PC-9 (cell line): Measurements from ENCODE around the gene ZNF608. TPM values are rescaled to one million over a fixed set of nuclear protein-coding genes. Genes with fewer than 3 reads are reported as not detected.

Experiments used
- BruUV-seq: library from RNA; stranded (reverse); fragments of 400-500 nt; replicated peaks from 2 replicates; lab custom pipeline; 2021; lab: Mats Ljungman, UMichigan
- CTCF ChIA-PET: fragments of 300-600 bp; sonication (Branson Sonifier 250); formaldehyde crosslinking; loops from one replicate; lab custom pipeline; 2022; ENCODE audit warnings: antibody characterized with exemption; lab: Charles Lee
- POLR2A ChIA-PET: fragments of 300-600 bp; sonication (Branson Sonifier 250); formaldehyde crosslinking; loops from one replicate; lab custom pipeline; 2022; ENCODE audit warnings: antibody characterized with exemption; ENCODE audit not compliant: unreplicated experiment; lab: Charles Lee
- DNase-seq, 2 experiments: peaks; one replicate each; pipeline versions ENCODE4 v3.0.0 to v3.0.0-alpha.2; 2015 to 2022; ENCODE audit warnings: mixed read lengths in 1 of 2
- H2AFZ ChIP-seq: fragments of 200-600 bp; sonication (generic); 2 replicates; pipeline ENCODE4 v1.8.1; 2017; ENCODE audit warnings: antibody characterized with exemption
- H3F3A ChIP-seq: fragments of 200-600 bp; sonication (generic); 2 replicates; pipeline ENCODE4 v1.8.1; 2017; ENCODE audit warnings: antibody characterized with exemption, mild to moderate bottlenecking, low read depth; ENCODE audit not compliant: insufficient read depth
- H3K27ac ChIP-seq: fragments of 200-600 bp; sonication (generic); 2 replicates; pipeline ENCODE4 v1.6.1; 2016; ENCODE audit warnings: mixed run types
- H3K27me3 ChIP-seq: fragments of 200-600 bp; sonication (generic); 2 replicates; pipeline ENCODE4 v1.6.1; 2016; ENCODE audit warnings: low read depth, mixed run types; ENCODE audit not compliant: insufficient read depth
- H3K36me3 ChIP-seq: fragments of 200-600 bp; sonication (generic); 2 replicates; pipeline ENCODE4 v1.6.1; 2016; ENCODE audit warnings: low read depth, mixed run types
- H3K4me1 ChIP-seq: fragments of 200-600 bp; sonication (generic); replicated peaks from 2 replicates; pipeline ENCODE4 v1.6.1; 2016; ENCODE audit warnings: mixed run types; ENCODE audit not compliant: insufficient read depth
- H3K4me2 ChIP-seq: fragments of 200-600 bp; sonication (generic); 2 replicates; pipeline ENCODE4 v1.6.1; 2017; ENCODE audit warnings: mixed run types
- H3K4me3 ChIP-seq: fragments of 200-600 bp; sonication (generic); 2 replicates; pipeline ENCODE4 v1.6.1; 2016; ENCODE audit warnings: mixed run types
- H3K79me2 ChIP-seq: fragments of 200-600 bp; sonication (generic); 2 replicates; pipeline ENCODE4 v1.6.1; 2017; ENCODE audit warnings: low read depth, mixed run types
- H3K9me2 ChIP-seq: fragments of 200-600 bp; sonication (generic); 2 replicates; pipeline ENCODE4 v1.8.1; 2017; ENCODE audit warnings: mild to moderate bottlenecking; ENCODE audit not compliant: insufficient read depth
- H3K9me3 ChIP-seq: fragments of 200-600 bp; sonication (generic); 2 replicates; pipeline ENCODE4 v1.8.1; 2016; ENCODE audit warnings: low read depth; ENCODE audit not compliant: insufficient read depth
- H4K20me1 ChIP-seq: fragments of 200-600 bp; sonication (generic); 2 replicates; pipeline ENCODE4 v1.8.1; 2017; ENCODE audit not compliant: insufficient read depth
- EZH2 ChIP-seq: fragments of 200-600 bp; sonication (generic); IDR thresholded peaks from 2 replicates; pipeline ENCODE4 v1.8.0; 2017; ENCODE audit warnings: antibody characterized with exemption, low read depth
- intact Hi-C: fragments of 100-400 bp; cut with micrococcal nuclease; formaldehyde crosslinking; loops from one replicate; pipeline ENCODE4 v1.10.0; 2022; ENCODE audit not compliant: unreplicated experiment
- total RNA-seq: library from RNA; stranded (reverse); gene quantifications from 2 replicates; pipeline ENCODE4 v1.2.3, GENCODE V29; 2021
- TF ChIP-seq, protein P1 (sequence below): fragments of 200-600 bp; sonication (generic); conservative IDR thresholded peaks from 2 replicates; pipeline ENCODE4 v1.6.1; 2017; ENCODE audit warnings: mixed run types, antibody characterized with exemption, mild to moderate bottlenecking, moderate library complexity

The ZNF608 gene
- total RNA-seq, 1 experiment from 2014 or later = 5.5 TPM

DNA sequence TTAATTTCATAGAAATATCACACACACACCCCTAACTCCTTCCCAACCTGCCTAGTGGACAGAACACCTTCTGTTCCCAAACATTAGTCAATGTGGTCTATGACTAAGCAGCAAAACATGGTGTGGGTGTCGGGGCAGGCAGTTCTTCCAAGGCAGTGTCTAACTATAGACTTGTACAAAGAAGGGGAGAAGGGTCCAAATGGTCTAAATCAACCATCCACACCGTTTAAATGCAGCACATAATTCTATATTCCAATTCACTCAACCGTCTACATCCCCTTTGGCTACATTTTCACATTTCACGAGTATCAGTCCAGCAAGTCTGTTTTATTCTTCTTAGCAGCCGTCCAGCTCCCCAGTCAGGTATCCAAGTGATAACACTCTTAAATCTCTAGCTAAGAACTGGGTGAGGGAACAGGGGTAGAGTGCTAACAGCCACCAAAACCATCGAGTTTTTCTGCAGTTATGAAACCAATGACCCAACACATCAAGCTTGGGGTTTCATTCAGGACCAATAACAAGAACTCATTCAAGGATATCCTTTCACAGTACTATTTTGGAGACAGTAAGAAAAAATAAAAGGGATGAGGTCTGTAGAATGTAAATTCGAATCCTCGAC, 3.3 kb downstream of the ZNF608 start:
- Histone ChIP-seq H3K9me2 (no peaks in the 10 kb centered on the region), H3K36me3 (no peaks in the 10 kb centered on the region), H3K27me3 (no peaks in the 10 kb centered on the region), H2AFZ (no peak overlapping the region), H3K9me3 (no peaks in the 10 kb centered on the region), H3F3A (peaks cover 6% of the 10 kb centered on the region; the same call in 1 of the 2 replicates), H4K20me1 (no peaks in the 10 kb centered on the region), H3K4me2 (peak overlapping the region; percentile 27; the same call in 1 of the 2 replicates), H3K27ac (no peak overlapping the region), H3K4me3 (no peak overlapping the region), H3K4me1 (peaks cover 19% of the 10 kb centered on the region), H3K79me2 (no peaks in the 10 kb centered on the region)
- POLR2A ChIA-PET = interaction anchor here (0.6 kb wide), 1 partner anchor 81 kb away, joined by 3 read pairs; no protein-coding TSS in a partner anchor
- CTCF ChIA-PET = no interaction called here
- peak; percentile 55 to 74 for DNase-seq
- TF ChIP-seq, protein P1, sequence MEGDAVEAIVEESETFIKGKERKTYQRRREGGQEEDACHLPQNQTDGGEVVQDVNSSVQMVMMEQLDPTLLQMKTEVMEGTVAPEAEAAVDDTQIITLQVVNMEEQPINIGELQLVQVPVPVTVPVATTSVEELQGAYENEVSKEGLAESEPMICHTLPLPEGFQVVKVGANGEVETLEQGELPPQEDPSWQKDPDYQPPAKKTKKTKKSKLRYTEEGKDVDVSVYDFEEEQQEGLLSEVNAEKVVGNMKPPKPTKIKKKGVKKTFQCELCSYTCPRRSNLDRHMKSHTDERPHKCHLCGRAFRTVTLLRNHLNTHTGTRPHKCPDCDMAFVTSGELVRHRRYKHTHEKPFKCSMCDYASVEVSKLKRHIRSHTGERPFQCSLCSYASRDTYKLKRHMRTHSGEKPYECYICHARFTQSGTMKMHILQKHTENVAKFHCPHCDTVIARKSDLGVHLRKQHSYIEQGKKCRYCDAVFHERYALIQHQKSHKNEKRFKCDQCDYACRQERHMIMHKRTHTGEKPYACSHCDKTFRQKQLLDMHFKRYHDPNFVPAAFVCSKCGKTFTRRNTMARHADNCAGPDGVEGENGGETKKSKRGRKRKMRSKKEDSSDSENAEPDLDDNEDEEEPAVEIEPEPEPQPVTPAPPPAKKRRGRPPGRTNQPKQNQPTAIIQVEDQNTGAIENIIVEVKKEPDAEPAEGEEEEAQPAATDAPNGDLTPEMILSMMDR = no peak
- no peak for TF ChIP-seq EZH2
- no TSS peak for BruUV-seq
- intact Hi-C loops = loop anchor here (1.0 to 5.0 kb wide), 7 partner anchors 82 to 1896 kb away; partner anchors contain the start of gene SNX24

DNA sequence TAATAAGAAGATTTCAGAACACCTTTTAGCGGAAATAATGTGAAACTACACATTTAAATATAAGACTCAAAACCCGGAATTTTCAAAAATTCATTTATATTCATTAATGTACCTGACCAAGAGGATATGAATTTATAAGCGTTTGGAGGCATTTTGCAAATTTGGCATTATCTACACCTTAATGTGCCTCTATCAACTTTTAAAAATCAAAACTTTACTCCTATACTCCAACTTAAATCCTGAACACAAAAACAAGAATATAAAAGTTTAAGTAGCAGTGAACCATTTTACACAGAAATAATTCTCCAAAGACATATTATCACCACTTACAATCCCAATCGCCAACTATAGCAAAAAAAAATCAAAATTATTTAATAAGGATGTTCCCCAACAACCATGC, 3.9 kb downstream of the ZNF608 start:
- no peak for DNase-seq
- no peak overlapping the region for H3K27ac ChIP-seq
- H3K4me3 ChIP-seq = no peak overlapping the region
- no peaks in the 10 kb centered on the region for H3K36me3 ChIP-seq
- peaks cover under 1% of the 10 kb centered on the region; the same call in 1 of the 2 replicates for H3F3A ChIP-seq
- ChIA-PET POLR2A (interaction anchor here (0.7 kb wide), 1 partner anchor 1861 kb away, joined by 5 read pairs; no protein-coding TSS in a partner anchor), CTCF (no interaction called here)
- no TSS peak for BruUV-seq
- TF ChIP-seq, protein P1 = no peak
- TF ChIP-seq EZH2 = no peak
- H3K9me2 ChIP-seq = no peaks in the 10 kb centered on the region
- intact Hi-C loops = loop anchor here (1.0 to 5.0 kb wide), 6 partner anchors 81 to 1895 kb away; partner anchors contain the start of gene SNX24
- H3K79me2 ChIP-seq = no peaks in the 10 kb centered on the region
- H2AFZ ChIP-seq = no peak overlapping the region
- no peaks in the 10 kb centered on the region for H4K20me1 ChIP-seq
- H3K4me1 ChIP-seq = peaks cover 19% of the 10 kb centered on the region
- peak overlapping the region; percentile 27; the same call in 1 of the 2 replicates for H3K4me2 ChIP-seq
- no peaks in the 10 kb centered on the region for H3K27me3 ChIP-seq
- no peaks in the 10 kb centered on the region for H3K9me3 ChIP-seq

DNA sequence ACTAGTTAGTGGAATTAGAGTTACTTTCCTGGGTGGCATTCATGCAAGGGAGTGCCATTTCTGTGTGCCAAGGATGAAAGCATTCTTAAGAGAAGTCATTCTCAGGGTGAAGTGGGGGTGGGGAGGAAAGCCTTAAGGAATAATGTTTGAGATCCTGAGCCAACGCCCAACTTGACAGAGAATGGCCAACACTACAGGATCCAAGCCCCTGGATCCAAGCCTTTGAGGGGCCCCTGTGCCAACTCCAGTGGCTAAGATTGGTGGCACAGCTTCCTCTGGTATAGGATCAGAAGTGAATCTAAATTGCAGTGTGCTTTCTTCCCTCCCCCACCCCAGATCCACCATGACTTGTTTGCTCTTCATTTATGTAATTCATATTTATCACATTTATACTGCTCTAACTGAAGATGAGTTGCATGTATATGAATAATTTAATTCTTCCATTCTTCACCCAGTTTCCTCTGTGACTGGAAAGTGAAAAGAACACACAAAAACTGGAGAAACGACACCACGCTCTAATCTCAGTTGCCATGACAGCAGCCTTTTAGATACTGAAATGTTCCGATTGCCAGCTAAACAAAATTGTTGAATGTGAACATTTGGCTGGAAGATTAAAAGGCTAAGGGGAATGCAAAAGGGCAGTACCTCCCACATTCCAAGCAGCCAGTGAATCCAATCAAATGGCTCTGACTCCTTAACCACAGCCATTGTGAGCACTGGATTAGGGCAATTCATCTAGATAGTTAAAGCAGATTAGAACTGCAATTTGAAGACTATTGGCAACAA, 4.5 kb downstream of the ZNF608 start:
- no TSS peak for BruUV-seq
- TF ChIP-seq, protein P1 = no peak
- H3K9me3 ChIP-seq = no peaks in the 10 kb centered on the region
- no peaks in the 10 kb centered on the region for H3K36me3 ChIP-seq
- no peaks in the 10 kb centered on the region for H4K20me1 ChIP-seq
- peaks cover 19% of the 10 kb centered on the region for H3K4me1 ChIP-seq
- ChIA-PET POLR2A (interaction anchor here (0.7 kb wide), 1 partner anchor 1861 kb away, joined by 5 read pairs; no protein-coding TSS in a partner anchor), CTCF (no interaction called here)
- H2AFZ ChIP-seq = no peak overlapping the region
- H3F3A ChIP-seq = no peaks in the 10 kb centered on the region
- H3K4me3 ChIP-seq = no peak overlapping the region
- H3K27ac ChIP-seq = no peak overlapping the region
- intact Hi-C loops = loop anchor here (1.0 to 5.0 kb wide), 6 partner anchors 81 to 1895 kb away; partner anchors contain the start of gene SNX24
- 0 out of 2 replicates have a peak overlapping the region, but pooled peaks have one; percentile 27 for H3K4me2 ChIP-seq
- peak; percentile 57 to 63 for DNase-seq
- H3K79me2 ChIP-seq = no peaks in the 10 kb centered on the region
- H3K27me3 ChIP-seq = no peaks in the 10 kb centered on the region
- H3K9me2 ChIP-seq = no peaks in the 10 kb centered on the region
